ENCODE measurements around the gene ZBTB40.

Gene ZBTB40

DNA sequence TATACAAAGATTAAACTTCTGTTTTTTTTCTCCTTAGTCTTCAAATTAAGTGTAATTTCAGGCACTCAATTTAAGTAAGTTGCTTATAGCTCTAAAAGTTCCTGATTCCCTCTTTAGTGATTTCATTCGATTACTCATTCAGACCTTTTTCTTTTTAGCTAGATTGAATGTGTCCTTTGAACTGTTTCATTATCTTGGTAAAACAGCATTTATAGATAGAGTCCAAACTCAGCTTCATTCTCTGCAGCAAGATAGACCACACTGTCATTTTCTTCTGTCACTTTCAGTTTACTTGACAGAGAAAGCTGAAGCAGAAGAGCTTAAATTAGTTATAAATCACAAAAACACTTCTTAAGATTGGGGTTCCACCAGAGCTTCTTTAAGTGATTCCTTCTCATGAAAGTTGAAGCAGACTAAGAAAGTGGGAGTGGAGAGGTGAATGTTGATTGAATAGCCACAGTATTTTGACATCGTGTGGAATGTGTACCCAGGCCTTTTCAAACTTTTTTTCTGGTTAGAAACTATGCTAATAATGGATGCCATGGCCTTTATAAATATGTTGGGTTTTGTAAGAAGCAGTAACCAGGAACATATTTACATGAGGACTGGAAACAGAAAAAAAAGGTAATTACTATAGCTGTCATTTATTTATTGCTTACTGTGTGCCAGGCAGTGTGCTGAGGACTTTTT, 52.2 kb downstream of the ZBTB40 start:
- Mint-ChIP-seq H3K27ac (peak overlapping the region; percentile 4), H3K36me3 (peaks cover 20% of the 10 kb centered on the region), H3K9me3 (no peaks in the 10 kb centered on the region)

DNA sequence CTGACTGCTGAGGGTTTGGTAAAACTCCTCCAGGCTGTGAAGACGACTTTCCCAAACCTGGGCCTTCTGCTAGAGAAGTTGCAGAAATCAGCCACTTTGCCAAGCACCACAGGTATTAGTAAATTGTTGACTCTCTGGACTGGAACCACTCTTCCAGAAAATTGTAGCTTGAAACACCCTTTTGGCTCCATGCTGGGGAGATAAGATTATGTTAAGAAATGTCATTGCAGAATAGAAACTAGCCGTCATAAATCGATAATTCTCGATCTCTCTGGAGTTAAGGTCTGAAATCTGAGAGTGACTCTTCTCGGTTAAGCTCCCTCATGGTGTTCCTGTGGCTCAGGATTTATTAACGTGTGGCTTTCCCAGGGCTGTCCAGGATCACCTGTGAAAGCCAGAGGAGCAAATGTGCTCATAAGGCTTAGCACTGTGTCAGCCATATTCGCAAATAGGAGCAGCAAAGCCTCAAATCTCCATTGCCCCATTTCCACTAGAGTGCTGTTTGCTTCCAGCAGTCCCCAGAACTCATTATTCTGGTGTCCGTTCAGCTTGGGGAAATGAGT, 54.6 kb downstream of the ZBTB40 start:
- no peaks in the 10 kb centered on the region for H3K9me3 Mint-ChIP-seq
- H3K4me3 Mint-ChIP-seq: no peak overlapping the region
- H3K27ac Mint-ChIP-seq: no peak overlapping the region
- H3K36me3 Mint-ChIP-seq: peaks cover 19% of the 10 kb centered on the region
- no peaks in the 10 kb centered on the region for H3K4me1 Mint-ChIP-seq
- no peaks in the 10 kb centered on the region for H3K27me3 Mint-ChIP-seq

More for the DNA sequence above, 52.2 kb downstream of the ZBTB40 start:
- Mint-ChIP-seq H3K27me3 (no peaks in the 10 kb centered on the region), H3K4me3 (no peak overlapping the region), H3K4me1 (no peaks in the 10 kb centered on the region)

DNA sequence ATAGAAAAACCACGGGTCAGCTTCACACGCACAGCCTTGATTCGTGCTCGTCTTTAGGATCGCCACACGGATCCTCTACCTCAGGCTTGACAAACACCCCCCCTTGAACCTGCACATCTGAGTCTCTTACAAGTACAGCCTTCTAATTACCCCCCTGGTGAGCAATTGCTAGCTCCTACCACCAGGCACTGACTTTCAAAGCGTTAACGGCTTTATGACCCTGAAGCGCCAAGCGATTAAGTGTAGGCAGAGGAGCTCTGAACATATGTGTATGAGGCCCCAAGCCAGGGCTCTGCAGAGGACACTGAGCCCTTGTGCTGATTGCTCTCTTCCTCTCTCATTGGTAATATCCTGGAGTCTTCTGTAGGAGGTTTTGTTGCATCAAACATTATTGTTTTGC, 55.9 kb downstream of the ZBTB40 start:
- Mint-ChIP-seq H3K27me3 (no peaks in the 10 kb centered on the region), H3K4me3 (no peak overlapping the region), H3K36me3 (peaks cover 23% of the 10 kb centered on the region), H3K9me3 (no peaks in the 10 kb centered on the region), H3K4me1 (no peaks in the 10 kb centered on the region), H3K27ac (no peak overlapping the region)

DNA sequence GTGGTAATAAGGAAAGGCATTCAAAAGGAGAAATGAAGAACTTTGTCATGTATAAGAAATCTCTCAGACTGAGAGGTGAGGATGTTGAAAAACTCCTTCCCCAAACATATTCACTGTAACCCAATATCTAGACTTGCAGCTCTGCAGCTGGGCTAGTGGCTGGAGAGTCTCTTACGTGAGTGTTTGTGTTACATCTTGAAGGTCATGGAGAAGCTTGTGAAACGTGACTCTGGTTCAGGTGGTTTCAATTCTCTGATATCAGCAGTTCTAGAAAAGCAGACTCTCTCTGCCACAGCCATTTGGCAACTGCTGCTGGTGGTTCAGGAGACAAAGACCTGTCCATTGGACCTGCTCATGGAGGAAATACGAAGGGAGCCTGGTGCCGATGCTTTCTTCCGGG, 56.7 kb downstream of the ZBTB40 start:
- Mint-ChIP-seq H3K4me1 (no peaks in the 10 kb centered on the region), H3K27me3 (no peaks in the 10 kb centered on the region), H3K9me3 (no peaks in the 10 kb centered on the region), H3K4me3 (no peak overlapping the region), H3K27ac (no peak overlapping the region), H3K36me3 (peaks cover 26% of the 10 kb centered on the region)

DNA sequence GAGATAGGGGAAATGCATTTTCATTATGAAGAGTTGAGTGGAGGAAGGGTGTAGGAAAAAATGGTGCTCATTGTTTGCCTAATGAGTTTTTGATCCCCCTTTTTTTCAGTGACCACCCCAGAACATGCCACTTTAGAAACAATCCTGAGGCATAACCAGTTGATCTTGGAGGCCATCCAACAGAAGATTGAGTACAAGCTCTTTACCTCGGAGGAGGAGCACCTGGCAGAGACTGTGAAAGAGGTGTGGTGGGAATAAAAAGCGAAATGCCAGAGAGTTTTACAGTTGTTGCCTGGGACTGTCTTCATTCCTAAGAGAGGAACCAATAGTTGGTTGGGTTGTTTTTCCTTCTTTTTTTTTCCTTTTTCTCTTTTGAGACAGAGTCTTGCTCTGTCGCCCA, 57.3 kb downstream of the ZBTB40 start:
- Mint-ChIP-seq H3K27ac (no peak overlapping the region), H3K9me3 (no peaks in the 10 kb centered on the region), H3K4me1 (no peaks in the 10 kb centered on the region), H3K27me3 (no peaks in the 10 kb centered on the region), H3K36me3 (peaks cover 26% of the 10 kb centered on the region), H3K4me3 (no peak overlapping the region)

DNA sequence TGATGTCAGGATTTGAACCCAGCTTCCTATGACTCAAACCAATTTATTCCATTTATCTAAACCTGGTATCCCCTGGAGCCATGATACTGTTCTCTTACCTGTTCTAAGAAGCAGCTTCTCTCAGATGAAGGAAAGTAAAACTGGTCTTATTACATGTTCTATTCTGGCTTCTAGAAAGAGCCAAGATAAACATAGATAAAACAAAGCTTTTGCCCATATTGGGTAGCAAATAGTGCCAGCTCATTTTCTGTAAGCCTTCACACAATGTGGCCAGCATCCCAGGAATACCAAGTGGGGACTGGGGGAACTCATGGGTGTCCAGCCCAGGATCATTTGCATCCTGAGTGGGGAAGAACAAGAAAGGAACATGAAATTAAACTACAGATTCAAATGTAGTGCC, 58.2 kb downstream of the ZBTB40 start:
- Mint-ChIP-seq H3K27me3 (no peaks in the 10 kb centered on the region), H3K4me1 (no peaks in the 10 kb centered on the region), H3K36me3 (peaks cover 32% of the 10 kb centered on the region), H3K4me3 (no peak overlapping the region), H3K27ac (no peak overlapping the region), H3K9me3 (no peaks in the 10 kb centered on the region)

DNA sequence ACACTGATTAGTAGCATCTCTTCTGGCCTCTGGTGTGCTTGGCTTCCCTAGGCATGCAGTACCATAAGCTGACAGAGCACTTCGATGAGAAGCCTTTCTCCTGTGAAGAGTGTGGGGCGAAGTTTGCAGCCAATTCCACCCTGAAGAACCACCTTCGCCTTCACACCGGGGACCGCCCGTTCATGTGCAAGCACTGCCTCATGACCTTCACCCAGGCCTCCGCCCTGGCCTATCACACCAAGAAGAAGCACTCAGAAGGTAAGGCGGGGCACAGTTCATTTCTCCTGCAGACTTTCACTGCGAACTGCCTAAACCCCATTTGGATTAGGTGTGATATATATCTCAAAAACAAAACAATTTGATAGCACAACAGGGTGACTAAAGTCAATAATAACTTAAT, 61.2 kb downstream of the ZBTB40 start:
- Mint-ChIP-seq H3K27me3 (no peaks in the 10 kb centered on the region), H3K27ac (no peak overlapping the region), H3K4me1 (no peaks in the 10 kb centered on the region), H3K36me3 (peaks cover 35% of the 10 kb centered on the region), H3K9me3 (no peaks in the 10 kb centered on the region), H3K4me3 (no peak overlapping the region)

DNA sequence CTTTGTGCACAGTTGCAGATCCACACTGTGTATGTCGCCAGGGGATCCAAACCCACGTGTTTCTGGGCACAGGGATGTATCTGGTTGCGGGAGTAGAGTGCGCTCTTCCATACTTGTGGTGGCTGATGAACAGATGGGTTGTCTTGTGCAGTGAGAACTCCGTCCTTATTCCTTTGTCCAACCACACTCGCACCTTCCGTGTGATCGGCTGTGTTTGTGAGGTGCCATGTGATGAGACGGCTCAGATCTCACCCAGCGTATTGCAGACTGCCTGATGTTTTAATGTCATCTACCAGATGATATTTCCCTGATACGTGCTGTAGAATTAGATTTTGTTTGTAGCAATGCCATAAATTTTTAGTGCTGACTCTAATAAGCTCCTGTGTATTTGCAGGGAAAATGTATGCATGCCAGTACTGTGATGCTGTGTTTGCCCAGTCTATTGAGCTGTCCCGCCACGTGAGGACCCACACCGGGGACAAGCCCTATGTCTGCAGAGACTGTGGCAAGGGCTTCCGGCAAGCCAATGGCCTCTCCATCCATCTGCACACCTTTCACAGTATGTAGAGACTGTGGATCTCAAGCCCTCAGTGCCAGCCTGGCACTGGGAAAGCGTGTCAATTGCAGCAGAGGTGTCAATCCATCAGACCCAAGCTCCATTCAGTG, 65.4 kb downstream of the ZBTB40 start:
- Mint-ChIP-seq H3K36me3 (peaks cover 31% of the 10 kb centered on the region), H3K4me1 (no peaks in the 10 kb centered on the region)

DNA sequence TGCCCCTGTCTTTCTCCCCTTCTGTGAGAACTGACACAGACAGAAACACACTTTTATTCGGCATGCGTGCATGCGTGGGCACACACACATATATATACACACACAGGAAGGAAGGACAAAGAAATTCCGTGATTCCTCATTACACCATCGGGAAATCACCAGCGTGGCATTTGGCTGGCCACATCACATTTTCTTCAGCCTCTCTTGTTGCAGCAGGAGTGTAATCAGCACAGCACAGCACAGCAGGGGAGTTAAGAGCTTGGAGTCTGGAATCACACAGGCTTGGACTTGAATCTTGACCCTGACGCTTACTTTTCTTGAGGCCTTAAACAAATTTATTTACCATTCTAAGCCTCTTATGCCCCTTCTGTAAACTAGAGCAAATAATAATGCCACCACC, 66.3 kb downstream of the ZBTB40 start:
- H3K27ac Mint-ChIP-seq: no peak overlapping the region
- H3K9me3 Mint-ChIP-seq: no peaks in the 10 kb centered on the region
- H3K4me1 Mint-ChIP-seq: no peaks in the 10 kb centered on the region
- no peaks in the 10 kb centered on the region for H3K27me3 Mint-ChIP-seq
- no peak overlapping the region for H3K4me3 Mint-ChIP-seq
- H3K36me3 Mint-ChIP-seq: peaks cover 29% of the 10 kb centered on the region

More for the DNA sequence above, 65.4 kb downstream of the ZBTB40 start:
- Mint-ChIP-seq H3K27me3 (no peaks in the 10 kb centered on the region), H3K9me3 (no peaks in the 10 kb centered on the region), H3K4me3 (no peak overlapping the region), H3K27ac (no peak overlapping the region)

DNA sequence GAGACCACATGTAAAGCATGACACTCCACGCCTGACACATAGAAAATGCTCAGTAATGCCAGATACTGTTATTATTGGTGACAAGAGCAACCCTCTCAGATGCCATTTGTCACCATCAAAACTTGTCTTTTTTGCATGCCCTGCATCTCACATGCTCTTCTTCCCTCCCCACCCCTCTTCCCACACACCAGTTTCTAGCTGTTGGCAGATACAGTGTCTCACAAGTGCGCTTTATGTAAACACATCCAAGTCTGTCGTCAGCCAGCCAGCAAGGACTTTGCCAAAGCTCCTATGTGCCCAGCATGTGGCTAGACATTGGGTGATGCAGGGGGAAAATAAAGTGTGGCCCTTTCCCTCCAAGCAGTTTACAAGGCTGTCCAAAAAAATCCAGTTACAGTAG, 66.7 kb downstream of the ZBTB40 start:
- Mint-ChIP-seq H3K4me3 (no peak overlapping the region), H3K36me3 (peaks cover 28% of the 10 kb centered on the region), H3K4me1 (no peaks in the 10 kb centered on the region)

DNA sequence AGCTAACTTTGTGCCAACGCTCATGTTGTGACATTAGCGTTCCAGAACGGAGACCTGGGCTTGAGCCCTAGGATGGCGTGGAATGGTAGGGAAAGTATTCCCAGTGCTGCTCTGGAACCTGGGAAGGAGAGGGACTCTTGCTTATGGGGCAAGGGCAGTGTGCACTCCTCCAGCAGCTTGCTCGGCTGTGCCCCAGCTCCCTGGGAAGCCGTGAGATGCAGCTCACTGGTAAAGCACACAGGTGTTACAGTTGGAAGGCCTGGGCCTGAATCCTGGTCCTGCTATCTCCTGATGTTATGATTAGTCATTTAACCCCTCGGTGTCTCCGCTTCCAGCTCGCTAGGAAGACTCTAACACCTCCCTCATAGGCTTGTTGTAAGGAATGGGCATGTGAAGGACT, 69.2 kb downstream of the ZBTB40 start:
- no peaks in the 10 kb centered on the region for H3K9me3 Mint-ChIP-seq
- H3K4me3 Mint-ChIP-seq: no peak overlapping the region
- H3K36me3 Mint-ChIP-seq: peaks cover 22% of the 10 kb centered on the region
- H3K4me1 Mint-ChIP-seq: no peaks in the 10 kb centered on the region
- no peak overlapping the region for H3K27ac Mint-ChIP-seq
- no peaks in the 10 kb centered on the region for H3K27me3 Mint-ChIP-seq

More for the DNA sequence above, 66.7 kb downstream of the ZBTB40 start:
- Mint-ChIP-seq H3K27ac (no peak overlapping the region), H3K27me3 (no peaks in the 10 kb centered on the region), H3K9me3 (no peaks in the 10 kb centered on the region)

DNA sequence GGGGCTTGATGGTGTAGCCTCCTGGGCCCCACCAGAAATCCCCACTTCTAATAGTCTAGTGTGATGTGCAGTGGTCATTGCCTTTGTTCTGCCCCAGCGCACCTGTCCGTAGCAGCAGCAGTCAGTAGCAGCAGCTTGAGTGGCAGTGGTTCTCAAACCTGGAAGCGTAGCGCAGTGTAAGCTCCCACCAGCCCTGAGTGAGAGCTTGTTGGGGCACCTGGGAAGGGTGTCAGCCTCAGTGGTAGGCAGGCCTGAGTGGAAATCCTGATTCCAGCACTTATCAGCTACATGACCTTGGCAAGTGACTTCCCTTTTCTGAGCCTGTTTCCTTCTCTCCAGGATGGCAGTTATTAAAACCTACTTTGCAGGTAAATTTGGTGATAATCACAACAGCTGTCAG, 70.0 kb downstream of the ZBTB40 start:
- Mint-ChIP-seq H3K9me3 (no peaks in the 10 kb centered on the region), H3K4me1 (no peaks in the 10 kb centered on the region), H3K27ac (no peak overlapping the region), H3K27me3 (no peaks in the 10 kb centered on the region), H3K4me3 (no peak overlapping the region), H3K36me3 (peaks cover 17% of the 10 kb centered on the region)

DNA sequence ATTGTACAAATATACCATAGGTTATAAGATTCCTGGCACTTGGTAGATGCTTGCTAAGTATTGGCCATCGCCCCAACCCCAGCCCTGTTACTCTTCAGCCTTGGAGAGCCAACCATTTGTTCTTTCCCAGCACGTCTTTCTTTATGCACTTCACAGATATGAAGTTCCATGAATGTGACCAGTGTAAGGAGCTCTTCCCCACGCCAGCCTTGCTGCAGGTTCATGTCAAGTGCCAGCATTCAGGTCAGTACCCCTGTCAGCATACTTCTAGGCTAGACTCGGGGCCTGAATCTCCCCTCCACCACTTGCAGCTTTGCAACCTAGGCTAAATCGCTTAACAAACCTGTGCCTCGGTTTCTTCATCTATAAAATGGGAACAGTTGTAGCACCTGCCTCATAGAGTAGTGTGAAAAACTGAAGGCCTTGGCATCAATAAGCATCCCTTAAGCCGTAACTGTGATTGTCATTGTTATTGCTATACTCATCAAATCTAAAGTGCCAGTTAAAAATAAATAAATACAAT, 70.6 kb downstream of the ZBTB40 start:
- Mint-ChIP-seq H3K27ac (no peak overlapping the region), H3K4me1 (no peaks in the 10 kb centered on the region), H3K36me3 (peaks cover 16% of the 10 kb centered on the region), H3K4me3 (no peak overlapping the region), H3K9me3 (no peaks in the 10 kb centered on the region), H3K27me3 (no peaks in the 10 kb centered on the region)

DNA sequence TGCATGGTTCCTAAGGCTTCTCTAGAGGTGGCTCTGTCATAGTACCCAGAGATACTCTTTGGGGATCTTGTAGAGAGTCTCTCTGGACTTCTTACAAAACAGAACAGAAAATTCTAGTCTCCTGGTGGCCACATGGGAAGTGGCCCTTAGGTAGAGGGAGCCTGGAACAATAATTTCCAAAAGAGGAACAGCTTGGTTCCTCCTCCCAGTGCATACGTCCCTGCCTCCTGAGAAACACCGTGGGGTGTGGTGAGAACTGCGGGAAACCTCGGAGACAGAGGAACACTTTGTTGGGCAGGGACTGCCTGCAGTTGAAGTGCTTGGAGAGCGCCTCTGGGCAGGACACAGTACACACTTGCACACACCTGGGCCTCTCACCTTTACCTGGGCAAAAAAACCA, 72.8 kb downstream of the ZBTB40 start:
- H3K36me3 Mint-ChIP-seq: peaks cover 18% of the 10 kb centered on the region
- no peaks in the 10 kb centered on the region for H3K4me1 Mint-ChIP-seq
- no peak overlapping the region for H3K4me3 Mint-ChIP-seq
- H3K27ac Mint-ChIP-seq: no peak overlapping the region
- H3K9me3 Mint-ChIP-seq: no peaks in the 10 kb centered on the region
- no peaks in the 10 kb centered on the region for H3K27me3 Mint-ChIP-seq

DNA sequence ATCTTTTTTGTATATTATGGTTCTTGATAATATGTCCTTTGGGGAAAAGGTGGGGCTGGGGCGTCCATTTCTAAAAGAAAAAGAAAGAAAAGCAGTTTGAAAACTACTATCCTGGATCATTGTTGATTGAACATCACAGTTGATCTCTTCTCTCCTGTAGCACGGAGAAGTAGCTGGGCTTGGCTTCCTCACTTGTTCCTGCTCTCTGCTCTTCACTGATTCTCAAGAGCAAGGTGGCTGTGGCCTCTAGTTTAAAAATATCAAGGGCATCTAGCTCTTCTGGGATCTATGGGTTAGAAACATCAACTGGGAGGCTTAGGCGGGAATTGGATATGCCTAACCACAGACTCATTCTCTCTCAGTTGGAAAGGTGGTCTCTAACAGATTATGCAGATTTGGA, 73.6 kb downstream of the ZBTB40 start:
- no peaks in the 10 kb centered on the region for H3K4me1 Mint-ChIP-seq
- no peaks in the 10 kb centered on the region for H3K27me3 Mint-ChIP-seq
- H3K4me3 Mint-ChIP-seq: no peak overlapping the region
- peaks cover 18% of the 10 kb centered on the region for H3K36me3 Mint-ChIP-seq
- H3K27ac Mint-ChIP-seq: no peak overlapping the region
- no peaks in the 10 kb centered on the region for H3K9me3 Mint-ChIP-seq

DNA sequence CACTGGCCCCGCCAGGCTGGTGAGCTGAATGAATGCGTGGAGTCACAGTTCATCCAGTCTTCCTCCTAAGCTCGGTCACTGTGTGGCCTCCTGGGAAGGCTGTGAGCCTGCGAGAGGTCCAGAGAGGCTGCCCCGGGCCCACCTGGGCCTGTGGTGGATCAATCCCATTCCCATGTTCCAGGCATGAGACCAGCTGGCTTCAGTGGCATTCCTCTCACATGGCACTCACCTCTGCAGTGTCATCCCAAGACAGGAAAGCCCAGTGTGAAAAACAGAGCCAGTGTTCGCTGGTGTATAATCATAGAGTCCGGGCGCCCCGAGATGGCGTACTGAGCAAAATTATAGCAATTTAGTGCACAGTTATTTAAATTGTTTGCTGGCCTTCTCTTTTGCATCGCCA, 74.0 kb downstream of the ZBTB40 start:
- Mint-ChIP-seq H3K27ac (no peak overlapping the region), H3K36me3 (peaks cover 16% of the 10 kb centered on the region), H3K27me3 (no peaks in the 10 kb centered on the region), H3K4me3 (no peak overlapping the region), H3K9me3 (no peaks in the 10 kb centered on the region), H3K4me1 (no peaks in the 10 kb centered on the region)

All from activated naive CD4-positive, alpha-beta T cell treated with anti-CD3 and anti-CD28 coated beads, Interleukin-2, amount 50 U/mL, for 24 hours (primary cell).